Measurements from ENCODE around the gene LAMTOR4. TPM values are rescaled to one million over a fixed set of nuclear protein-coding genes. Genes with fewer than 3 reads are reported as not detected.
"Not testable (repeated sequence)": the region's sequence is repeated elsewhere in the genome, so short reads cannot be mapped to it uniquely, and the experiment has no call there.

Gene LAMTOR4
- total RNA-seq, 4 donors from 2014 or later = 53.3 to 197 (median 115) TPM

DNA sequence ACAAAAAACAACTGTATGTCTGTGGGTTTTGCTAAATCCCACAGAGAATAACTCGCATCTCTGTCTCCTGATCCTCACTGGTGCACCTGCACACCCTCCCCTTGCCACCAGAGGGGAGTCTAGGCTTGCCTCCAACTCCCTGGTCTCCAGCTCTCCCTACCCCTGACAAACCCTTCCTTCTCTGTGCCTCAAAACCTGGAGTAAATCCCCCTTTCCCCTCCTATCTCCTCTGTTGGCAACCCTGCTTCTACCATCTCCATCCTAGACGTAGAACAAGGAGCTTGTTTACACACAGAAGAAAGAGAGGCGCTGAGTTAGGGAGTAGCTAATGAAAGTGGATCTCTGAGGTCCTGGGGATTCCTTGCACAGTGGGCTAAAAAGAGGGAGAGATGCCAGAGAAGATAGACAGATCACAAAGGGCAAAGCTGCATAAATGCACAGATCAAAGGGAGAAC, 16.0 kb upstream of the LAMTOR4 start:
- Histone ChIP-seq H3K4me3 (no peak overlapping the region), H3K9me3 (no peaks in the 10 kb centered on the region), H3K4me1 (peaks cover 0 to 3% of the 10 kb centered on the region in 2 donors), H3K27me3 (no peaks in the 10 kb centered on the region), H3K27ac (no peak overlapping the region), H3K36me3 (no peaks in the 10 kb centered on the region)
- DNase-seq = peak; percentile 53 to 58
- intact Hi-C loops (cut with DNase I; ENCODE audit: low total_unique reads) = no loop called here
- TF ChIP-seq, protein P1, sequence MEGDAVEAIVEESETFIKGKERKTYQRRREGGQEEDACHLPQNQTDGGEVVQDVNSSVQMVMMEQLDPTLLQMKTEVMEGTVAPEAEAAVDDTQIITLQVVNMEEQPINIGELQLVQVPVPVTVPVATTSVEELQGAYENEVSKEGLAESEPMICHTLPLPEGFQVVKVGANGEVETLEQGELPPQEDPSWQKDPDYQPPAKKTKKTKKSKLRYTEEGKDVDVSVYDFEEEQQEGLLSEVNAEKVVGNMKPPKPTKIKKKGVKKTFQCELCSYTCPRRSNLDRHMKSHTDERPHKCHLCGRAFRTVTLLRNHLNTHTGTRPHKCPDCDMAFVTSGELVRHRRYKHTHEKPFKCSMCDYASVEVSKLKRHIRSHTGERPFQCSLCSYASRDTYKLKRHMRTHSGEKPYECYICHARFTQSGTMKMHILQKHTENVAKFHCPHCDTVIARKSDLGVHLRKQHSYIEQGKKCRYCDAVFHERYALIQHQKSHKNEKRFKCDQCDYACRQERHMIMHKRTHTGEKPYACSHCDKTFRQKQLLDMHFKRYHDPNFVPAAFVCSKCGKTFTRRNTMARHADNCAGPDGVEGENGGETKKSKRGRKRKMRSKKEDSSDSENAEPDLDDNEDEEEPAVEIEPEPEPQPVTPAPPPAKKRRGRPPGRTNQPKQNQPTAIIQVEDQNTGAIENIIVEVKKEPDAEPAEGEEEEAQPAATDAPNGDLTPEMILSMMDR (IDR thresholded peaks at IDR 0.05) = peak; percentile 64 to 85 (median 73)
- no peak for TF ChIP-seq POLR2A (IDR thresholded peaks at IDR 0.05)

DNA sequence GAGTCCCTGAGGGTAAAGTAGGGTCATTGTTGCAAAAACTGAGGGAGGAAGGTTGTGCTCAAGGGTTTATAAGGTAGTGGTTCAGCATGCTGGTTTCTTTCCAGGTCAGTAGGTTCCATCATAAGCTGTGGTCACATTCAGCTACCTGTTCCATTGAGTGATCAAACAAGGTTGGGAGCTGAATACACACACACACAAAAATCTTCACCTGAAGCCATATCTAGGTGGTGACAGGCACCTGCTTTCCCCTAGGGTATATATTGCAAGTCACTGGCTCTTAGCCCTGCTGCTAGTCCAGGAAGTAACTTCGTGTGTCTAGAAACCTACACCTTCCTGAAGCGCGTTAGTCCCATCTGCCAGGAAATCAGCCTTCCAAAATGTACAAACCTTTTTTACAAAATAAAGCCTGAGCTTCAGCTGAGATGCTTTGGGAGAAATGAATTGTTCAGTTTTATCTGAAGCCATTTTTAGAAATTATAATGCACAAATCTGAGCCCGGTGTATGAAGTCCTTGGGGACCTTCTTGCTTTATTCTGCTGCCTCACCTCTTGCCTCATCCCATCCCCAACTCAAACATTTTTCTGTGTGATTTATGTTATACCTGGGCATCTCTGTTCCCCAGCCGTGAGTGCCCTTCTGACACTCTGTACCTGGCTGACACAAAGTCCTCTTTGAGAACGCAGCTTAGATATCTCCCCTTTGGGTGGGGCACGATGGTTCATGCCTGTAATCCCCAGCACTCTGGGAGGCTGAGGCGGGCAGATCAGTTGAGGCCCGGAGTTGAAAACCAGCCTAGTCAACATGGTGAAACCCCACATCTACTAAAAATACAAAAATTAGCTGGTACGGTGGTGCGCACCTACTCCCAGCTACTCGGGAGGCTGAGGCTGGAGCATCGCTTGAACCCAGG, 10.6 kb upstream of the LAMTOR4 start:
- Histone ChIP-seq H3K4me3 (no peak overlapping the region), H3K9me3 (no peaks in the 10 kb centered on the region), H3K36me3 (no peaks in the 10 kb centered on the region), H3K4me1 (no peaks in the 10 kb centered on the region), H3K27ac (no peak overlapping the region), H3K27me3 (no peaks in the 10 kb centered on the region)
- TF ChIP-seq, protein P1 (IDR thresholded peaks at IDR 0.05) = no peak
- no peak for TF ChIP-seq POLR2A (IDR thresholded peaks at IDR 0.05)
- intact Hi-C loops (cut with DNase I; ENCODE audit: low total_unique reads) = no loop called here
- DNase-seq = no peak

DNA sequence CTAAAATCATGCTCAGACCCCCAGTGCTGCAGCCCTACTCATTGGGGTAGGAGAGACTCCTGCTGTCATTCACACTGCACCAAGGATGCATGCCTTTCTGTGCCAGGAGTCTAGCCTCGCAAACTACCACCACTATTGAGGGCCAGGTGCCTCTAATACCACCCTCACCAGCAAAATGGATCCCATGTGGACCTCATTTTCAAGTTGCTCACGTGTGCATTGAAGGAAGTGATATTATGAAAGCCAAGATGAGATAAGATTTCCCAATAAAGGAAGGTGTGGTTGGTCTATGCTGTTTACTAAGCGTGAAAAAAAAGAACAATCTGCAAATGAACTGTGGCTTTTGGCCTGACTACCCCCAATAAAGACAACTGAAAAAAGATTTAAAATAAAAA, 7.2 kb upstream of the LAMTOR4 start:
- intact Hi-C loops (cut with DNase I; ENCODE audit: low total_unique reads) = no loop called here
- Histone ChIP-seq H3K4me1 (no peaks in the 10 kb centered on the region), H3K27ac (no peak overlapping the region), H3K4me3 (no peak overlapping the region), H3K9me3 (no peaks in the 10 kb centered on the region), H3K36me3 (no peaks in the 10 kb centered on the region), H3K27me3 (no peaks in the 10 kb centered on the region)
- DNase-seq = no peak
- TF ChIP-seq, protein P1 (IDR thresholded peaks at IDR 0.05) = no peak
- no peak for TF ChIP-seq POLR2A (IDR thresholded peaks at IDR 0.05)

DNA sequence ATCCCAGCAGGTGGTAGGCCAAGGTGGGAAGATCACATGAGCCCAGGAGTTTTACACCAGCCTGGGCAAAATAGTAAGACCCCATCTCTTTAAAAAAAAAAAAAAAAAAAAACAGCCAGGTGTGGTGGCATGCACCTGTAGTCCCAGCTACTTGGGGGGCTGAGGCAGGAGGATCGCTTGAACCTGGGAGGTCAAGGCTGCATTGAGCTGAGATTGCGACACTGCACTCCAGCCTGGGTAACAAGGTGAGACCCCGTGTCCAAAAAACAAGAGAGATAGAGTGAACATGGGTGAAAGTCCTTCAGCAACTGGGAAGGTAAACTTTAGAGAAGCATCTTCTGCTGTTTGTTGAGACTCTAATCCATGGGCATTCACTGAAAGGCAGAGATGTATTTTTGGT, 6.3 kb upstream of the LAMTOR4 start:
- intact Hi-C loops (cut with DNase I; ENCODE audit: low total_unique reads) = no loop called here
- Histone ChIP-seq H3K4me3 (no peak overlapping the region), H3K27ac (no peak overlapping the region), H3K27me3 (no peaks in the 10 kb centered on the region), H3K36me3 (no peaks in the 10 kb centered on the region), H3K4me1 (no peaks in the 10 kb centered on the region), H3K9me3 (no peaks in the 10 kb centered on the region)
- no peak for DNase-seq
- TF ChIP-seq, protein P1 (IDR thresholded peaks at IDR 0.05) = no peak
- no peak for TF ChIP-seq POLR2A (IDR thresholded peaks at IDR 0.05)

DNA sequence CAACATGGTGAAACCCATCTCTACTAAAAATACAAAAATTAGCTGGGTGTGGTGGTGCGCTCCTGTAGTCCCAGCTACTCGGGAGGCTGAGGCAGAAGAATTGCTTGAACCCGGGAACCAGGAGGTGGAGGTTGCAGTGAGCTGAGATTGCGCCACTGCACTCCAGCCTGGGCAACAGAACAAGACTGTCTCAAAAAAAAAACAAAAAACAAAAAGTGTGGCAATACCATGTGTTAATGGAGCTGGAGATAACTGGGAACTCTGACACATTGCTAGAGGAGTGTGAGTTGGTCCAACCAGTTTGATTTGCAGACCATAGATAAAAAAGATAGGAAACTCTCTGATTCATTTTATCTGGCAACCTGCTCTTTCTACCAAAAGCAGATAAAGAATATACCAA, 2.4 kb upstream of the LAMTOR4 start:
- H3K27ac ChIP-seq; intact Hi-C loops (cut with DNase I; ENCODE audit: low total_unique reads); DNase-seq: not testable (repeated sequence)

More for the DNA sequence above, 2.4 kb upstream of the LAMTOR4 start:
- not testable (repeated sequence) for H3K27me3 ChIP-seq, H3K4me3 ChIP-seq, H3K9me3 ChIP-seq, H3K36me3 ChIP-seq
- H3K4me1 ChIP-seq = peaks cover 0 to 11% of the 10 kb centered on the region in 2 donors
